Upper lobe of left lung (tissue), 6 donors: ENCODE results near the gene TMPRSS9. TPM values are rescaled to one million over a fixed set of nuclear protein-coding genes. Genes with fewer than 3 reads are reported as not detected.

Experiments used
- ATAC-seq, 2 donors: fragments of 200-7000 bp; cut with Tn5 transposase; one replicate each; pipeline ENCODE4 v1.9.1; 2022; ENCODE audit warnings: mild to moderate bottlenecking in 2 of 2, moderate library complexity in 2 of 2; ENCODE audit not compliant: low FRiP score in 2 of 2
- DNase-seq, 2 donors: peaks; one replicate each; pipeline ENCODE4 v3.0.0-alpha.2; 2019 to 2020
- H3K27ac ChIP-seq, 4 donors: fragments of 200-600 bp; sonication (generic); one replicate each; pipeline ENCODE4 v1.5.1; 2016 to 2019
- H3K27me3 ChIP-seq, 4 donors: fragments of 200-600 bp; sonication (generic); one replicate each; pipeline ENCODE4 v1.5.1; 2017 to 2019
- H3K36me3 ChIP-seq, 4 donors: fragments of 200-600 bp; sonication (generic); one replicate each; pipeline ENCODE4 v1.5.1; 2016 to 2019
- H3K4me1 ChIP-seq, 4 donors: fragments of 200-600 bp; sonication (generic); one replicate each; pipeline ENCODE4 v1.5.1; 2018 to 2019
- H3K4me3 ChIP-seq, 4 donors: fragments of 200-600 bp; sonication (generic); one replicate each; pipeline ENCODE4 v1.5.1; 2017 to 2019; ENCODE audit warnings: mild to moderate bottlenecking in 2 of 4, moderate library complexity in 1 of 4
- H3K9me3 ChIP-seq, 4 donors: fragments of 200-600 bp; sonication (generic); one replicate each; pipeline ENCODE4 v1.5.1; 2018 to 2019
- EP300 ChIP-seq, 4 donors: sonication (generic); formaldehyde crosslinking; IDR thresholded peaks; one replicate each; pipeline ENCODE4 v1.5.1; 2017; ENCODE audit warnings: antibody characterized with exemption in 4 of 4, control low read depth in 2 of 4
- POLR2A ChIP-seq, 4 donors: fragments of 450-650 bp; IDR thresholded peaks; one replicate each; pipeline ENCODE4 v1.5.1; 2016 to 2017; ENCODE audit warnings: antibody characterized with exemption in 4 of 4, mild to moderate bottlenecking in 2 of 4
- POLR2AphosphoS5 ChIP-seq, 2 donors: sonication (generic); formaldehyde crosslinking; IDR thresholded peaks; one replicate each; pipeline ENCODE4 v1.5.1; 2017; ENCODE audit warnings: antibody characterized with exemption in 2 of 2
- WGBS, 2 donors: methylation state at CpG; one replicate each; pipeline ENCODE4 v1.1.5; 2017 to 2018; 5-methylcytosine and 5-hydroxymethylcytosine counted together
- total RNA-seq, 6 donors: library from RNA; depleted of rRNA in 4 of 6; stranded (reverse); fragments of >200 nt in 4 of 6; gene quantifications; one replicate each; pipeline versions ENCODE4 v1.1.0 to v1.2.1, GENCODE V29; 2016 to 2021
- TF ChIP-seq, protein P1 (sequence below), 6 experiments: fragments of 450-650 bp in 4 of 6; fragments of 200-600 bp in 2 of 6; sonication (generic) in 2 of 6; IDR thresholded peaks; one replicate each; pipeline ENCODE4 v1.5.1; 2016 to 2019; ENCODE audit warnings: antibody characterized with exemption in 6 of 6
- donor health status: DM: no; HTN: no; CAD: no; lungs with moderate emphysema.
- donor health status: DM: no; HTN: yes; CAD: no; lungs with severe emphysema.

Gene TMPRSS9
- total RNA-seq, 6 donors from 2014 or later, result 0.14 to 0.55 (median 0.26) TPM; not detected in 2

DNA sequence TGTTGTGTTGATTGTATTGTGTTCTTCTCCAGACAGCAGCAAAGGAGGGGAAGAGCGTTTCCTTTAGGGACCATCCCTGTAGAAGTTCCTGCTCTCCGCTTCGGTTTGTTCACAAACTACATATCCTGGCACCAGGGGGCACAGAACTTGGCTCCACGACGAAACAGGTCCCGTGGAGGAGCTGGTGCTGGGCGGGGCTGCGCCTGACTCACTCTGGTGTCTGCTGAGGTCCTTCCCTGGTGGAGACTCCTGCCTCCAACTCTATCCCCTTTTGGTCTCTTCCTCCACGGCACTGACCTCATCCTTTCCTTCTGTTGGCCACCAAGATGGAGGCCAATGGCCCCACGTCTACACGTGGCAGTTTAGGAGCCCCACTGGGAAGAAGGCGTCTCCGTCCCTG, 14.7 kb downstream of the TMPRSS9 start:
- Histone ChIP-seq H3K27me3 (peaks cover 0 to 5% (median 0%) of the 10 kb centered on the region in 4 donors), H3K4me1 (no peaks in the 10 kb centered on the region), H3K36me3 (no peaks in the 10 kb centered on the region), H3K4me3 (no peak overlapping the region), H3K27ac (no peak overlapping the region), H3K9me3 (no peaks in the 10 kb centered on the region)
- WGBS, 2 donors, result 82 to 86% methylated on average over 13 of the region's 13 CpGs
- TF ChIP-seq, protein P1, sequence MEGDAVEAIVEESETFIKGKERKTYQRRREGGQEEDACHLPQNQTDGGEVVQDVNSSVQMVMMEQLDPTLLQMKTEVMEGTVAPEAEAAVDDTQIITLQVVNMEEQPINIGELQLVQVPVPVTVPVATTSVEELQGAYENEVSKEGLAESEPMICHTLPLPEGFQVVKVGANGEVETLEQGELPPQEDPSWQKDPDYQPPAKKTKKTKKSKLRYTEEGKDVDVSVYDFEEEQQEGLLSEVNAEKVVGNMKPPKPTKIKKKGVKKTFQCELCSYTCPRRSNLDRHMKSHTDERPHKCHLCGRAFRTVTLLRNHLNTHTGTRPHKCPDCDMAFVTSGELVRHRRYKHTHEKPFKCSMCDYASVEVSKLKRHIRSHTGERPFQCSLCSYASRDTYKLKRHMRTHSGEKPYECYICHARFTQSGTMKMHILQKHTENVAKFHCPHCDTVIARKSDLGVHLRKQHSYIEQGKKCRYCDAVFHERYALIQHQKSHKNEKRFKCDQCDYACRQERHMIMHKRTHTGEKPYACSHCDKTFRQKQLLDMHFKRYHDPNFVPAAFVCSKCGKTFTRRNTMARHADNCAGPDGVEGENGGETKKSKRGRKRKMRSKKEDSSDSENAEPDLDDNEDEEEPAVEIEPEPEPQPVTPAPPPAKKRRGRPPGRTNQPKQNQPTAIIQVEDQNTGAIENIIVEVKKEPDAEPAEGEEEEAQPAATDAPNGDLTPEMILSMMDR (IDR thresholded peaks at IDR 0.05), result no peak
- TF ChIP-seq POLR2A (IDR thresholded peaks at IDR 0.05) (no peak), EP300 (IDR thresholded peaks at IDR 0.05) (no peak), POLR2AphosphoS5 (IDR thresholded peaks at IDR 0.05) (no peak)
- no peak for DNase-seq
- peak in 1 of 2 donors; percentile 42 for ATAC-seq

DNA sequence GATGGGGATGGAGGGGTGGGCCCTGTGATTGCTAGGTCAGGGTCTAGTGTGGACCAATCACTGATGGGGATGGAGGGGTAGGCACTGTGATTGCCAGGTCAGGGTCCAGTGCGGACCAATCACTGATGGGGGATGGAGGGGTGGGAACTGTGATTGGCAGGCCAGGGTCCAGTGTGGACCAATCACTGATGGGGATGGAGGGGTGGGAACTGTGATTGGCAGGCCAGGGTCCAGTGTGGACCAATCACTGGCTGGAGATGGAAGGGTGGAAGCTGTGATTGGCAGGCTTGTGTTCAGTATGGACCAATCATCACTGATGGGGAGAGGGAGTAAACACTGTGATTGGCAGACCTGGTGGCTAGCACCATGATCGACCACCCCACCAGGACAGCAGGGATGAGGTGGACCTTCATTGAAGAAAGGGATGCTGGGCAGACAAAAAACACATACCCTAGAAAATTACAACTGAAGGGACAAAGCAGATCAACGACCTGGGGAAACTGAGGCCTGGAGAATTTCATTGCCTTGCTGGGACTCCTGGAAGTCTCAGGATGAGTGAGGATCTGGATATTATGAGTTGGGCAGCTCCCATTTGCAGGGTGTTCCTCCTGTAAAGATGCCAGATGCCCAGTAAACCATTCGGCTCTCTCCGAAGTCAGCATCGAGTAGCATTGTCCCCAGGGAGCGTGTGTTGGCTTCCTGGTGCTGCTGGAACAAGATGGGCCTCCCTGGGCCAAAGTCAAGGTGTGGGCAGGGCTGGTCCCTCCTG, 15.5 kb downstream of the TMPRSS9 start:
- no peak overlapping the region for H3K27ac ChIP-seq
- no peaks in the 10 kb centered on the region for H3K4me1 ChIP-seq
- H3K27me3 ChIP-seq, result peaks cover 0 to 5% (median 0%) of the 10 kb centered on the region in 4 donors
- H3K9me3 ChIP-seq, result peaks cover 0 to 3% (median under 1%) of the 10 kb centered on the region in 4 donors
- DNase-seq, result no peak
- no peak for ATAC-seq
- H3K4me3 ChIP-seq, result no peak overlapping the region
- no peaks in the 10 kb centered on the region for H3K36me3 ChIP-seq
- 89 to 90% methylated on average over 7 of the region's 7 CpGs for WGBS, 2 donors
- TF ChIP-seq POLR2A (IDR thresholded peaks at IDR 0.05), result no peak
- TF ChIP-seq, protein P1 (IDR thresholded peaks at IDR 0.05), result no peak
- TF ChIP-seq POLR2AphosphoS5 (IDR thresholded peaks at IDR 0.05), result no peak
- TF ChIP-seq EP300 (IDR thresholded peaks at IDR 0.05), result no peak

DNA sequence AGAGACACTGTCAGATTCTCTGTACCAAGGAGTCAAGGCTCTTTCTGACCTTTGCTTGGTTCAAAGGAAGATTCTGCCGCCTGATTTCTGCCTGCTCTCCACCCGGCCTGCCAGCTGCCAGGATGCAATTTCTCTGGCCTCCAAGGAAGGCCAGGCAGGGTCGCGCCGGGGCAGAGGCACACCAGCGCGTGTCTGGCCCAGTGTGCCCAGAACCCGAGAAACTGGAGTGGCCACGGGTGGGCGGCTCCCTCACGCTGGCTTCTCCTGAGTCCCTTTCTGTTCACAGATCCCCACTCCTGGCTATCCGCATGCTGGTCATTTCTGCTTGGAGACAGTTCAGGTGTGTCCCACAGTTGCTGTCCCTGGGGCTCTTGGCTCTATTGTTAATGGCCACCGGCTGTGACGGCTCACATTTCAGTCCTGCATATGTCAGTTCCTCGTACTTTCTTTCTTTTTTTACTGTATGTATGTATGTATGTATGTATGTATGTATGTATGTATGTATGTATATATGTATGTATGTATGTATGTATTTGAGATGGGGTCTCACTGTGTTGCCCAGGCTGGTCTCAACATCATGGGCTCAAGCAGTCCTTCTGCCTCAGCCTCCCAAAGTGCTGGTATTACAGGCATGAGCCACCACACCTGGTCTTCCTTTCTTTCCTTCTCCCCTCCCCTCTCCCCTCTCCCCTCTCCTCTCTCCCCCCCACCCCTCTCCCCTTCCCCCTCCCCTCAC, 16.9 kb downstream of the TMPRSS9 start:
- no peak overlapping the region for H3K4me3 ChIP-seq
- H3K4me1 ChIP-seq, result no peaks in the 10 kb centered on the region
- WGBS, 2 donors, result 80 to 83% methylated on average over 12 to 15 of the region's 15 CpGs
- peaks cover 0 to under 1% (median 0%) of the 10 kb centered on the region in 4 donors for H3K27me3 ChIP-seq
- H3K9me3 ChIP-seq, result peaks cover 0 to 7% (median 3%) of the 10 kb centered on the region in 4 donors
- H3K36me3 ChIP-seq, result no peaks in the 10 kb centered on the region
- no peak for ATAC-seq
- TF ChIP-seq POLR2AphosphoS5 (IDR thresholded peaks at IDR 0.05), result no peak
- TF ChIP-seq EP300 (IDR thresholded peaks at IDR 0.05), result no peak
- TF ChIP-seq POLR2A (IDR thresholded peaks at IDR 0.05), result no peak
- TF ChIP-seq, protein P1 (IDR thresholded peaks at IDR 0.05), result no peak
- DNase-seq, result peak in 1 of 2 donors; percentile 72
- no peak overlapping the region for H3K27ac ChIP-seq

DNA sequence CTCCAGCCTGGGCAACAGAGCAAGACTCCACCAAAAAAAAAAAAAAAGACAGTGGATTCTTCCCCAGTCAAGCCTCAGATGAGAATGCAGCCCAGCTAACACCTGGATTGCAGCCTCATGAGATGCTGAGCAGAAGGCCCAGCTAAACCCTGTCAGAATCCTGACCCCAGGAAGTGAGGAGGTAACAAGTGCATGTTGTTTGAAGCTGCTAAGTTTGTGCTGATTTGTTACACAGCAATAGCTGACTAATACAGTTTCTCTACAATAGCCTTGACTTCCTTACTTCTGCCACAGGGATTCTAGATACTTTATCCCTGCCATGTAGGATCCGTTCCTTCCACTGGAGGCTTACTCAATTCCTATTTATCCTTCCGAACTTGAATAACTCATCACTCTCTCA, 20.5 kb downstream of the TMPRSS9 start:
- WGBS, 2 donors, result 83 to 98% methylated on average over 2 of the region's 2 CpGs
- Histone ChIP-seq H3K9me3 (peaks cover 0 to 7% (median 3%) of the 10 kb centered on the region in 4 donors), H3K4me1 (peaks cover 0 to 8% (median 2%) of the 10 kb centered on the region in 4 donors), H3K27ac (no peak overlapping the region), H3K36me3 (no peaks in the 10 kb centered on the region), H3K4me3 (no peak overlapping the region), H3K27me3 (no peaks in the 10 kb centered on the region)
- no peak for TF ChIP-seq POLR2AphosphoS5 (IDR thresholded peaks at IDR 0.05)
- TF ChIP-seq, protein P1 (IDR thresholded peaks at IDR 0.05), result no peak
- no peak for TF ChIP-seq EP300 (IDR thresholded peaks at IDR 0.05)
- no peak for TF ChIP-seq POLR2A (IDR thresholded peaks at IDR 0.05)
- ATAC-seq, result no peak
- DNase-seq, result no peak
